DMS 273 treated with DMSO at 0.1 percent for 48 hours (cell line): Measurements from ENCODE around the gene APOL4.
"Not testable (repeated sequence)": the region's sequence is repeated elsewhere in the genome, so short reads cannot be mapped to it uniquely, and the experiment has no call there.

Experiments used
- DNase-seq: peaks from one replicate; lab custom pipeline; 2025; lab: John Stamatoyannopoulos, UW

Gene APOL4

DNA sequence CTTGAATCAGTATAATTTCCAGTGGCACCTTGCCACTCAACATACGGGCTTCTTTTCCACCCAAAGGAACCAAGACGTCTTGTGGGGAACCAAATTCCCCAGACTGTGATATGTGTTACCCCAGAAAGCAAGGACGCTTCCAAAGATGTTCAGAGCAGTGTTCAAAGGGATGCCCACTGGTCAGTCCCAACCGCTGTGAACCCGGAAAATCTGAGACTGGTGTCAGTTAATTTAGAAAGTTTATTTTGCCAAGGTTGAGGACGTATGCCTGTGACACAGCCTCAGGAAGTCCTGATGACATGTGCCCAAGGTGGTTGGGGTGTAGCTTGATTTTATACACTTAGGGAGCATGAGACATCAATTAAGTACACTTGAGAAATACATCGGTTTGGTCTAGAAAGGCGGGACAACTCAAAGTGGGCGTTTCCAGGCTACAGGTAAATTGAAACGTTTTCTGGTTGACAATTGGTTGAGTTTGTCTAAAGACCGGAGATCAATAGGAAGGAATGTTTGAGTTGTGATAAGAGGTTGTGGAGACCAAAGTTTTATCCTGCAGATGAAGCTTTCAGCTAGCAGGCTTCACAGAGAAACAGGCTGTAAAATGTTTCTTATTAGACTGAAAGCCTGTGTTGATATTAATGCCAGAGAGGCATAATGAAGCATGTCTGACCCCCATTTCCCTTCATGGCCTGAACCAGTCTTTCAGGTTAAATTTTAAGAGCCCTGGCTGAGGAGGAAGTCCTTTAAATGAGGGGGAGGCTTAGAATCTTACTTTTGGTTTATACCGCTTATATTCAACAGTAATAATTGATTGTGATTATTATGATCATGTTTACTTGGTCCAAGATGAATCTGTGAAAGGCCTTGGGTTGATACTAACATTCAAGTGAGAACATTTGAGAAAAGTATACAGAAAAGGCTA lies 47.8 kb downstream of the APOL4 start:
- no peak for DNase-seq

DNA sequence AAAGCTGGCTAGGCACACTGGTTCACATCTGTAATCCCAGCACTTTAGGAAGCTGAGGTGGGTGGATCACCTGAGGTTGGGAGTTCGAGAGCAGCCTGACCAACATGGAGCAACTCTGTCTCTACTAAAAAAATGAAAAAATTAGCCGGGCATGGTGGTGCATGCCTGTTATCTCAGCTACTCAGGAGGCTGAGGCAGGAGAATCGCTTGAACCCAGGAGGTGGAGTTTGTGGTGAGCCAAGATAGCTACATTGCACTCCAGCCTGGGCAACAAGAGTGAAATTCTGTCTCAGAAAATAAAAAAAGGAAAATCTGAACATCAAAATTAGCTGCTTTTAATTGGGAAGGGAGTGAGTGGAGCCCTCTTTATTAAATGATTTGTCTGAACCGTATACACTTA lies 48.8 kb downstream of the APOL4 start:
- not testable (repeated sequence) for DNase-seq

DNA sequence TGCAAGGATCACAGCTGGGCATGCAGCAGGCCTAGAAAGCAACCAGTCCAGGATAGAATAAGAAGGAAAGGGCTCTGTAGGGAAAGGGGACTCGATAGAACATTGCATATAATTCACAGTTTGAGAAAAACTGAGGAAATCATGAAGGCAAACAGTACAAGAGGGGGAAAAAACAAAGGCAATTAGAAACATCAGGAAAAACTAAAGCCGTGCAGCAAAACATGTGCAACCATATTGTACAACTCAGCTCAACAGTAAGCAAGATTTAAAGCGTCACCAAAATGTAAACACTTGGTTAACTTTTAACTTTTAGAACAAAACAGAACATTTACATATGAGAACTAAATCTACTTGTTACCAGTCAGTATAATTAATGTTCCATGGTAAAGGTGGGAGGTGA lies 49.5 kb downstream of the APOL4 start:
- no peak for DNase-seq

DNA sequence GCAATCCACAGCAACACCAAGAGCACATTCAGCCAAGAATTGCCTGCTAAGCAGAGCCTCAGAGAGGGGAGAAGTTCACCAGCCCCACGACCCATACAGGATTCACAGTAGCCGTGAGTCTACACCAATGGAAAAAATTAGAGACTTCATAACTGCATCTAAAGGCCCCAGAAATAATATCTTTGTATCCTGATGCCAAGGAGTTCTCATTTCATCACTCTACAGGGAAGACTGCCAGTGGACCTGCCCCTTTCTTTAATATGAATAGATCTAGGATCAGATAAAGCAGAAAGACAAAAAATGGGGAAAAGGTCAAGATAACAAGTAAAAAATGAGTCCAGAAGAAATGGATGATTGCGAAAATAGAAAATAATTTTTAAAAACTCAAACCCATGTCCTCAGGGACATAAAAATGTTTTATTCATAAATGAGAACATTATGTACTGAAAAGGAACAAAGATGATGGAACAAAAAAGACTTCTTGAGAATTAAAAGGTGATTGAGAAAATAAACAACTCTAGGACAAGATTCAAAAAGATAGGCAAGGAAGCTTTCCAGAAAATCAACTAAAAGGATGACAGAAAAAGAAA lies 50.5 kb downstream of the APOL4 start:
- DNase-seq = no peak

DNA sequence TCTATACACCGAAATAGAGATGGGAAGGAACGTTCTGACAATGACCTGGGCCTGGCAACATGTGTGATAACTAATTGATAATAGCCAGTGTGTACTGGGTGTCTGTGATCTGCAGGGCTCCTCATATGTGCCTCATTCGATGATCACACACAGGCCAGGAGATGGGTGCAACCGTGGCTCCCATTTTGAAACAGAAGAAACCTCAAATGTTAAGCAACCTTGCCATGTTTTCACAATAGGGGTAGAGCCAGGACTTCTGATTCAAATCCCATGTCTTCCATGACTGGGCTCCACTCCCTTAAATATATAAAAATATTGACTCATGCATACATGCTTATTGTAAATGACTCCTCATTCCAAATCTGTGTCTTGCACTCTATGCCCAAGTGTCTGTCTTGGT lies 52.2 kb downstream of the APOL4 start:
- no peak for DNase-seq

DNA sequence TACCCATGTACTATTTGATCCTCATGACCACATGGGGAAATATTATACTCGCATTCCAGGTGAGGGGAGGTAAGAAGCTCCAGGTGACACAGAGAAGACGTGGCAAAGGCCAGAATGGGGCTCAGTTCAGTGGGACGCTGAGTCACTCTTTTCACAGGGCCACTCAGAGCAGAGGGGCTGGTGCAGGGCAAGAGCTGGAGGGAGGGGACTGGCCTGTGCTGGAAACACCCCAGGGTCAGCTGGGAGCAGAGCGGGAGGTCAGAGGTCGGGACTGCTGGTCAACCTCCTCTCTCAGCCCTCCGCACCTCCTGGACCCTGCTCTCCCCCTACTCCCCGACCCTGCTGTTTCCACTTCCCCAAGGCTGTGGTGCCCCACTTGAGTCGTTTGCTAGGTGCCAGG lies 53.2 kb downstream of the APOL4 start:
- no peak for DNase-seq

DNA sequence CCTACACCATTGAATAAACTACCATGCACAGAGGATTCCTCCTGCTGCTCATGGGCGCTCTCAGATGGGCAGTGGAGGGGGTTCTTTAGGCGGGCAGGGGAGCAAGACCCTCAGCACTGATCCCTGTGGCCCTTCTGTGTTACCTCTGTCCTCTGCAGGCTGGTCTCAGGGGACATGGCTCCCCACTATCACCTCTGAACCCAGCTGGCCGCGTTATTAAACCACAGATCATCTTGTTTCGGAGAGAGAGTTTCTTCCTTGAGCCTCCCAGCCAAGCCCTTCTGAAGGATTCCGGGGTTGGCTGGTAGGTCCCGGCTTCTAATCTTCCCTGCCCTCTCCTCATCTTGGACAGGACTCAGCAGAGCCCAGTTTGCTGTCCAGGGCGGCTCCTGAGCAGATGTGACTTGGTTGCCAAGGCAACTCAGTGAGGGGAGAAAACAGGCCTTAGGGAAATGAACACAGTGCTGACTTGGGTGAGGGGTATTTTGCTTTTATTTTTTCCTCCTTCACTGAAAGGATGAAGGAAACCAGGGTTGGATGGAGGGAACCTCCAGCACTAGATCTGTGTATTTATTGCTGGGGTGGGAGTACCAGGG lies 54.3 kb downstream of the APOL4 start:
- no peak for DNase-seq

DNA sequence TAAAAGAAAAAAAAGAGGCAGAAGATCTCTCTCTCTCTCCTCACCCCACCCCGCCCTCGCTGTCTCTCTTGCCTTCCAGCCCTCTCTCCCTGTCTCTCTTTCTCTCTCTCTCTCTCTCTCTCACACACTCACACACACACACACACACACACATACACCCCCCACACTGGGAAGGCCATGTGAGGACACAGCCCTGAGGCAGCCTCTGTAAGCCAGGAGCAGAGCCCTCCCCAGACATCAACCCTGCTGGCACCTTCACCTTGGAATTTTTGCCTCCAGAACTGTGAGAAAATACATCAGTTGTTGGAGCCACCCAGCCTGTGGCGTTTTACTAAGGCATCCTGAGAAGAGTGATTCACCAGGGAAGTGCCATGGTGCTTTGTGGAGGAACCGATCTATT lies 55.7 kb downstream of the APOL4 start:
- DNase-seq = no peak

DNA sequence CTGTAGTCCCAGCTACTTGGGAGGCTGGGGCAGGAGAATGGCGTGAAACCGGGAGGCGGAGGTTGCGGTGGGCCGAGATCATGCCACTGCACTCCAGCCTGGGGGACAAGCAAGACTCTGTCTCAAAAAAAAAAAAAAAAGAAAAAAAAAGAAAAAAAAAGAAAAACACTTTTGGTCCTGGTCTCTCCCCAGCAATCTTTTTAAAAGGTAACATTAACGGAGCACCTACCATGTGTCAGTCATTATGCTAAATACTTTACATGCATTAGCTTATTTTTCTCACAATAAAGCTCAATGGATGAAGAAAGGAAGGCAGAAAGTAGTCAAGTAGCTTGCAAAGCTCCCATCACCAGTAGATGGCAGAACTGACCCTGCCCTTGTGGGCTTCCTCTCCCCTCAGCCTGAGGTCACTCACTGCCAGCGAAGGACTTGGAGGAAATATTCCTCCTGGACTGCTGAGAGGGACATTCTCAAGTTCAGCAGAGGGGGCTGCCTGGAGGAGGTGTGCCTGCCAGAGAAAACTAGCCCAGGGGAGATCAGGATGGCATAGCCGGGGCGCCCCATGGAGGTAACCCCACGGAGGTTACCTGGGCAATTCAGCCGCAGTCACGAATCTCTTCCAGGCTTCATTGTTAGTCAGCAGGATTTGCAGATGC lies 56.6 kb downstream of the APOL4 start:
- DNase-seq = peak; percentile 1

DNA sequence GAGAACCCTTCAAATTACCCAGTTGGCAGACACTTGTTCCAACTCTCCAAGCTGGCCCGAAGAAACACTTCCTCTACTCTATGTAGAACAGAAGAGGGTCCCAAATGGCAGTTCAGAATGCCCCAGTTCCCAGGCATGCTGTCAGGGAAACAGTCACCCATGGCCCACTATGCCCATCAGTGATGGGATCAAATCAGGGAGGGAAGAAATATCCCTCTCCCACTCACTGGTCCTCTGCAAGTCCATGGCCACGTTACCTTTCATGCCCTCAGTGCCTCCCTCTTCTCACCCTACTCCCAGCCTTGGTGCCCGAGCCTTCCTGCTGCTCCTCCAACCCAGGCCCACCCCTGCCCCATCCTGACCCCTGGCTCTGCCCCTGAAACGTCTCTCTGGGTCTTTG lies 57.7 kb downstream of the APOL4 start:
- DNase-seq = no peak

DNA sequence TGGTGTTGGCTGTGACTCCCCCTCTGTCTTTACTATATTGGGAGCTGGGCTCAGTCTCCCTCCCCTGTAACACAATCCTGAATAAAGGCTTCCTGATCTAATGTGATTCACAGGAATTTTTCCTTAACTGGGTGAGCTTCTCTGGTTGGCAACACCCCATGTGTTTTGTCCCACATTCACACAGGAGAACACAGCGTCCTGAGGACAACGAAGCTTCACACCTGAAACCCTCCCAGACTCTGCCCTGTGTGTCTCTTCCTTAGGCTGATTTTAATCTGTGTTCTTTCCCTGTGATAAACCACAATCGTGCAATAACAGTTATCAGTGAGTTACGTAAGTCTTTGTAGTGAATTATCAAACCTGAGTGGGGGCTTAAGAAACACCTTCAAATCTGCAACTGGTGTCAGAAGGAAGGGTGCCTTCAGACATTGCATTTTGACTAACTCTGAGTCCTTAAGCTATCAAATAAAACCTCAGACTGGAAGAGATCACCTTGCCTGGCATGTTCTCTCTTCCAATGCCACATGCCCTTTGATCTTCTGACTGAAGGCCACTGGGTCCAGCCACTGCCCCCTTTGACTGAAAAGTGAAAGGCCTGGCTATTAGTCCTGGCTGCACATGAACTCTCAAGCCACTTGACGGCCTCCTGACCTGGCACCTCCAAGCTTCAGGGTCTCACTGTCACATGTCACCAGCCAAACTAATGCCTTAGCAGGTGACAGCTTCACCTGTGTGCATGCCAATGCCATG lies 58.4 kb downstream of the APOL4 start:
- DNase-seq = no peak

DNA sequence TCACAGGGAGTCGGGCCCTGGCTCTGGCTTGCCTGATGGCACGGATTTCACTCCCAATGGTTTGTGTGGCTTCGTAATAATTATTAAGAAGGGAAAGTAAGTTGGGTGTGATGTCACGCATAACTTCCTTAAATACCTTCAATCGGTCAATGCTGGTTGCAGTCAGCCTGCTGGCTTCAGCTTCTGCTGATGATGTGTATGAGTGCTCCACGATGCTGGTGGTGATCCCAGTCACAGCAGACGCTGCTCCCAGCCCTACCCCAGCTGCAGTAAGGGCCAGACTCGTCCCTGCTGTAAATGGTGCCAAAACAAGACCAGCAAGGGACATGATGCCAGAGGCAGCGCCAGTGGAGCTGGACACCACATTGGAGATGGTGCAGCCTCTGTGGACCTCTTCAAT lies 60.1 kb downstream of the APOL4 start:
- no peak for DNase-seq
